Colonic mucosa (tissue), 4 donors: ENCODE measurements around the gene ZNF701. TPM values are rescaled to one million over a fixed set of nuclear protein-coding genes. Genes with fewer than 3 reads are reported as not detected.
"Not testable (repeated sequence)": the region's sequence is repeated elsewhere in the genome, so short reads cannot be mapped to it uniquely, and the experiment has no call there.

Source experiments
- DNase-seq: peaks from one replicate; pipeline ENCODE4 v3.0.0-alpha.2; 2020
- H3K27ac ChIP-seq: fragments of 200-600 bp; one replicate; pipeline ENCODE4 v1.8.0; 2021
- H3K27me3 ChIP-seq: fragments of 200-600 bp; one replicate; pipeline ENCODE4 v1.8.0; 2021
- H3K36me3 ChIP-seq: fragments of 200-600 bp; one replicate; pipeline ENCODE4 v1.8.0; 2021
- H3K4me1 ChIP-seq: fragments of 200-600 bp; one replicate; pipeline ENCODE4 v1.8.0; 2021; ENCODE audit warnings: mild to moderate bottlenecking
- H3K4me3 ChIP-seq: fragments of 200-600 bp; one replicate; pipeline ENCODE4 v1.8.0; 2021
- H3K9ac ChIP-seq, 2 donors: one replicate each; pipeline ENCODE4 v1.7.0; 2013; ENCODE audit warnings: control low read depth in 2 of 2, low read depth in 2 of 2, low read length in 2 of 2
- H3K9me3 ChIP-seq: fragments of 200-600 bp; one replicate; pipeline ENCODE4 v1.8.0; 2021
- intact Hi-C: fragments of 100-400 bp; cut with DNase I; formaldehyde crosslinking; loops from one replicate; pipeline ENCODE4 v1.14.1; 2022
- total RNA-seq, 2 donors: library from RNA; stranded (reverse); fragmentation: NEBNext Ultra II Directional in 1 of 2; extraction: Animal tissue kit (Norgen Biotek cat#: 25700) in 1 of 2; gene quantifications; one replicate each; pipeline ENCODE4 v1.2.1, GENCODE V29; 2021
- TF ChIP-seq, protein P1 (sequence below): fragments of 200-600 bp; IDR thresholded peaks from one replicate; pipeline ENCODE4 v1.8.0; 2022; ENCODE audit warnings: antibody characterized with exemption, mild to moderate bottlenecking
- donor health status: healthy.
- donor health status: DM: no; HTN: no; CAD: no.
- donor health status: DM: no; HTN: no; CAD: no.

The ZNF701 gene
- total RNA-seq, 2 donors from 2014 or later = 20.2 to 20.6 TPM

DNA sequence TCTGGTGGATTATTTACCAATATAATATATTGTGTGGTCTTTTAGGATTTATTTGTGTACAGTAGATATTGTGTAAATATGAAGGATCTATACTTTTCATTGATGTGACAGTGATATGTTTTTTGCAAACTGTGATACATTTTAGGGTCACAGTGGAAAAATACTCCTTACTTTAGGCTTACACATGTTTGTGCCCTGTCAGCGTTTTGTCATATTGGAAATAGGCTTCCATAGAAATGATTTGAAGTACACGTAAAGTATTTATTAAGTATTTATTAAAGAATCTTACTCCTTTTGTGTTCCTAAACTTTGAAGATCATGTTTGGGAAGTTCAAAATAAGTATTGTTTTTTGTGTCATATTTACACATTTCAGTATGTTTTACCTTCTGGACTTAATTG is 37.6 kb upstream of the ZNF701 start:
- intact Hi-C loops = no loop called here
- Histone ChIP-seq H3K9me3 (no peaks in the 10 kb centered on the region), H3K36me3 (peaks cover 6% of the 10 kb centered on the region)

GRCh38 chr19:52533901-52534300 is 36.2 kb upstream of the ZNF701 start:
- no peak overlapping the region for H3K4me3 ChIP-seq
- H3K9ac ChIP-seq = no peak overlapping the region
- TF ChIP-seq, protein P1, sequence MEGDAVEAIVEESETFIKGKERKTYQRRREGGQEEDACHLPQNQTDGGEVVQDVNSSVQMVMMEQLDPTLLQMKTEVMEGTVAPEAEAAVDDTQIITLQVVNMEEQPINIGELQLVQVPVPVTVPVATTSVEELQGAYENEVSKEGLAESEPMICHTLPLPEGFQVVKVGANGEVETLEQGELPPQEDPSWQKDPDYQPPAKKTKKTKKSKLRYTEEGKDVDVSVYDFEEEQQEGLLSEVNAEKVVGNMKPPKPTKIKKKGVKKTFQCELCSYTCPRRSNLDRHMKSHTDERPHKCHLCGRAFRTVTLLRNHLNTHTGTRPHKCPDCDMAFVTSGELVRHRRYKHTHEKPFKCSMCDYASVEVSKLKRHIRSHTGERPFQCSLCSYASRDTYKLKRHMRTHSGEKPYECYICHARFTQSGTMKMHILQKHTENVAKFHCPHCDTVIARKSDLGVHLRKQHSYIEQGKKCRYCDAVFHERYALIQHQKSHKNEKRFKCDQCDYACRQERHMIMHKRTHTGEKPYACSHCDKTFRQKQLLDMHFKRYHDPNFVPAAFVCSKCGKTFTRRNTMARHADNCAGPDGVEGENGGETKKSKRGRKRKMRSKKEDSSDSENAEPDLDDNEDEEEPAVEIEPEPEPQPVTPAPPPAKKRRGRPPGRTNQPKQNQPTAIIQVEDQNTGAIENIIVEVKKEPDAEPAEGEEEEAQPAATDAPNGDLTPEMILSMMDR = no peak
- H3K4me1 ChIP-seq = no peaks in the 10 kb centered on the region
- DNase-seq = no peak
- H3K9me3 ChIP-seq = no peaks in the 10 kb centered on the region
- intact Hi-C loops = no loop called here
- no peak overlapping the region for H3K27ac ChIP-seq
- peaks cover 6% of the 10 kb centered on the region for H3K36me3 ChIP-seq
- no peaks in the 10 kb centered on the region for H3K27me3 ChIP-seq

More for the DNA sequence above, 37.6 kb upstream of the ZNF701 start:
- Histone ChIP-seq H3K4me3 (no peak overlapping the region), H3K27ac (no peak overlapping the region), H3K4me1 (no peaks in the 10 kb centered on the region), H3K27me3 (no peaks in the 10 kb centered on the region), H3K9ac (no peak overlapping the region)
- TF ChIP-seq, protein P1 = no peak
- DNase-seq = no peak

GRCh38 chr19:52535385-52535770 is 34.7 kb upstream of the ZNF701 start:
- H3K9ac ChIP-seq, H3K36me3 ChIP-seq, H3K27me3 ChIP-seq, H3K9me3 ChIP-seq, intact Hi-C loops, H3K4me1 ChIP-seq, DNase-seq: not testable (repeated sequence)
- peak overlapping the region; percentile 31 for H3K4me3 ChIP-seq
- H3K27ac ChIP-seq = peak overlapping the region; percentile 12

DNA sequence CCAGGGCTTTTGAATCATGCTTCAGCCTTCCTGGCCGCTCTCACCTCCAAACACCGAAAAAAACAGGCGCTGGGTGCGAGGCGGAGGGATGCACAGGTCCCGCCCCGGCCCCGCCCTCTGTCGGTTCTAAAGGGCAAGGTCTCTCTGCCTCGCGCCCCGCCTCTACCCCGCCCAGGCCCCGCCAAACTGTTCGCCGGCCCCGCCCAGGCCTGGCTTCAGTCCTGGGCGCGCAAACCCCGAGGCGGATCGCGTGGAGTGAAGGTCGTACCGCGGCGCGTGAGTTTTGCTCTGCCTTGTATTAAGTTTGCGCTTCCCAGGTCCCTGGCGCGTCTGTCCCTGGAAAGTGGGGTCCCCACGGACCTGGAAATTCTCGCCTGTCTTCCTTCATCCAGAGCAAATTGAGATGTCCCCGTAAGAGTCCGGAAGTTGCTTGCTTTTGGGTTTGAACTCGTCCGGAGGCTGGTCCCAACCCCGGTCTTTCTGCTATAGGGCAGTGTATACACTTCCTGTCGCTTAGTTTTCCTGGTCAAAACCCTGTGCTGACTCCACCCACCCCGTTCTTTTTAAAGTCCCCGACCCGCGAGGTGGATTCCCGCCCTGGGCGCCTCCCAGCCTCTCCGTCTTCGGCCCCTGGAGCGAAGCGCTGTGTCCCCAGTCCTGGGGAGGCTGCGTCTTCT is 34.2 kb upstream of the ZNF701 start:
- Histone ChIP-seq H3K9me3 (no peaks in the 10 kb centered on the region), H3K36me3 (peaks cover 6% of the 10 kb centered on the region), H3K4me1 (no peaks in the 10 kb centered on the region), H3K27me3 (no peaks in the 10 kb centered on the region), H3K9ac (peak overlapping the region; percentile 26 to 73), H3K27ac (peak overlapping the region; percentile 53), H3K4me3 (peak overlapping the region; percentile 31)
- peak; percentile 72 for DNase-seq
- intact Hi-C loops = no loop called here
- TF ChIP-seq, protein P1 = peak; percentile 8

- no peaks in the 10 kb centered on the region for H3K4me1 ChIP-seq
- peak overlapping the region; percentile 53 for H3K27ac ChIP-seq
- DNase-seq = no peak
- H3K9ac ChIP-seq = peak overlapping the region; percentile 26 to 73
- peaks cover 6% of the 10 kb centered on the region for H3K36me3 ChIP-seq
- H3K4me3 ChIP-seq = peak overlapping the region; percentile 31
- intact Hi-C loops = no loop called here
- TF ChIP-seq, protein P1 = no peak
- H3K27me3 ChIP-seq = no peaks in the 10 kb centered on the region
- H3K9me3 ChIP-seq = no peaks in the 10 kb centered on the region
Observed at GRCh38 chr19:52536448-52536800, 33.7 kb upstream of the ZNF701 start.

DNA sequence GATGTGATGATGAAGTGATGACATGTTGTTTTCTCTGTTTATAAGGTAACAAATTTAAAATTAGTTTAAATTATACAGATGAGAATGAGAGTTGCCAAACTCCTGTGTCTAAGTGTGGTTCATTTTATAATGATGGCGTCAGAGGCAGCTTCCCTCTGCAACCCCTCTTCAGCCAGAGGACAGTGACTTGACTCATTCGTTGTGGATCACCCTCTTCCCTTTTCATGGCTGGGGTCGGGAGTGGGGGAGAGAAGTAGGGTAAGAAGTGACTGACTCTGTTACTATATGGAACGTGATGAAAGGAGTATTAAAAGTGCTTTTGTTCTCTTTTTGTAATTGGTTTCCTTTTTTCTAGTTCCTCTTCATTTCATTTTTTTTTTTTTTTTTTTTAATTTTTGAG is 31.3 kb upstream of the ZNF701 start:
- H3K4me1 ChIP-seq, H3K4me3 ChIP-seq, DNase-seq, H3K27ac ChIP-seq, H3K36me3 ChIP-seq, intact Hi-C loops, H3K27me3 ChIP-seq, H3K9me3 ChIP-seq, H3K9ac ChIP-seq: not testable (repeated sequence)

DNA sequence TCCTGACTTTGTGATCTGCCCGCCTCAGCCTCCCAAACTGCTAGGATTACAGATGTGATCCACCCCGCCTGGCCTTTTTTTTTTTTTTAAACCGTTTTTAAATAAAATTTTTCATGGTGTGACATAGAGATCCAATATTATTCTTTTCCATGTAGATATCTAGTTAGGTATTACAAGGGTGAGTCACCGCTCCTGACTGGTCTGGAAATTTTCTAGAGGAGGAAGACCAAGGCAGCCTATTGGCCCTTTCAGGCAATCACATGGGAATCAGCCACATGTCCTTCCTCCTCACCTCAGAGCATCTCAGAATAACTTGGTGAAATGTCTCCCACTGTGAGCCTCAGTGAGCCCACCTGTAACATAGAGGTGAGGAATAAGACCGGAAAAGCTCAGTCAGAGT is 28.9 kb upstream of the ZNF701 start:
- peaks cover 17% of the 10 kb centered on the region for H3K36me3 ChIP-seq
- DNase-seq, intact Hi-C loops, H3K9me3 ChIP-seq, H3K27ac ChIP-seq, H3K27me3 ChIP-seq, H3K4me3 ChIP-seq, H3K4me1 ChIP-seq, H3K9ac ChIP-seq: not testable (repeated sequence)
